HepG2 (cell line): Measurements from ENCODE around the gene P2RY6. TPM values are rescaled to one million over a fixed set of nuclear protein-coding genes. Genes with fewer than 3 reads are reported as not detected.

Experiments used
- CHD4 ChIP-seq: fragments of 200-600 bp; sonication (generic); IDR thresholded peaks from 2 replicates; pipeline ENCODE4 v1.7.0; 2017; ENCODE audit warnings: mild to moderate bottlenecking, low read length, borderline replicate concordance
- EZH2 ChIP-seq: conservative IDR thresholded peaks from 2 replicates; pipeline ENCODE4 v1.6.1; 2012; ENCODE audit warnings: mild to moderate bottlenecking, low read depth, low read length, moderate library complexity
- FOXO1 ChIP-seq: sonication (generic); formaldehyde crosslinking; IDR thresholded peaks from 2 replicates; pipeline ENCODE4 v1.4.0; 2020; ENCODE audit warnings: missing genetic modification reagents
- GTF2F1 ChIP-seq: fragments of 150-350 bp; IDR thresholded peaks from 2 replicates; pipeline ENCODE4 v1.6.1; 2014; ENCODE audit warnings: low read length
- HOXD1 ChIP-seq: sonication (generic); formaldehyde crosslinking; IDR thresholded peaks from 2 replicates; pipeline ENCODE4 v1.5.0; 2020; ENCODE audit warnings: missing genetic modification reagents
- IKZF1 ChIP-seq: fragments of 450-650 bp; IDR thresholded peaks from 2 replicates; pipeline ENCODE4 v1.7.1; 2016
- ISL2 ChIP-seq: sonication (generic); formaldehyde crosslinking; IDR thresholded peaks from 2 replicates; pipeline ENCODE4 v1.5.0; 2020; ENCODE audit warnings: missing genetic modification reagents
- KAT2B ChIP-seq: fragments of 150-350 bp; IDR thresholded peaks from 2 replicates; pipeline ENCODE4 v1.6.1; 2014; ENCODE audit warnings: low read depth, low read length, borderline replicate concordance
- KLF16 ChIP-seq, 2 experiments: sonication (generic) in 1 of 2; formaldehyde crosslinking in 1 of 2; IDR thresholded peaks; 2 replicates each; pipeline versions ENCODE4 v1.6.1 to v1.8.0; 2016 to 2023; ENCODE audit warnings: missing genetic modification reagents in 2 of 2, missing compliant biosample characterization in 1 of 2
- MTF2 ChIP-seq: sonication (generic); formaldehyde crosslinking; IDR thresholded peaks from 2 replicates; pipeline ENCODE4 v1.5.0; 2020; ENCODE audit warnings: missing genetic modification reagents, borderline replicate concordance
- SALL2 ChIP-seq: sonication (generic); formaldehyde crosslinking; IDR thresholded peaks from 2 replicates; pipeline ENCODE4 v1.8.1; 2023; ENCODE audit warnings: mild to moderate bottlenecking, missing genetic modification reagents, inconsistent platforms
- SOX13 ChIP-seq, 3 experiments: fragments of 450-650 bp in 1 of 3; sonication (generic) in 1 of 3; formaldehyde crosslinking in 1 of 3; IDR thresholded peaks in 2 of 3; conservative IDR thresholded peaks in 1 of 3; 2 replicates each; pipeline versions ENCODE4 v1.5.0 to v1.6.1; 2016 to 2020; ENCODE audit warnings: antibody characterized with exemption in 1 of 3, mild to moderate bottlenecking in 1 of 3, missing compliant biosample characterization in 1 of 3, missing genetic modification reagents in 1 of 3, moderate library complexity in 1 of 3
- TMF1 ChIP-seq: sonication (generic); formaldehyde crosslinking; IDR thresholded peaks from 2 replicates; pipeline ENCODE4 v1.8.1; 2022; ENCODE audit warnings: low read depth, missing genetic modification reagents
- TOPORS ChIP-seq: sonication (generic); formaldehyde crosslinking; IDR thresholded peaks from 2 replicates; pipeline ENCODE4 v1.8.0; 2023; ENCODE audit warnings: mild to moderate bottlenecking, missing genetic modification reagents
- ZFP82 ChIP-seq: sonication (generic); formaldehyde crosslinking; IDR thresholded peaks from 2 replicates; pipeline ENCODE4 v1.5.1; 2020; ENCODE audit warnings: mild to moderate bottlenecking, missing genetic modification reagents, borderline replicate concordance
- ZNF44 ChIP-seq: sonication (generic); formaldehyde crosslinking; IDR thresholded peaks from 2 replicates; pipeline ENCODE4 v1.5.1; 2020; ENCODE audit warnings: mild to moderate bottlenecking, missing genetic modification reagents
- ZNF569 ChIP-seq: sonication (generic); formaldehyde crosslinking; IDR thresholded peaks from 2 replicates; pipeline ENCODE4 v1.5.0; 2020; ENCODE audit warnings: mild to moderate bottlenecking, missing genetic modification reagents, moderate library complexity, borderline replicate concordance
- ZNF672 ChIP-seq: sonication (generic); formaldehyde crosslinking; IDR thresholded peaks from 2 replicates; pipeline ENCODE4 v1.8.1; 2022; ENCODE audit warnings: missing genetic modification reagents
- ZNF788 ChIP-seq: sonication (generic); formaldehyde crosslinking; IDR thresholded peaks from 2 replicates; pipeline ENCODE4 v1.5.0; 2020; ENCODE audit warnings: mild to moderate bottlenecking, missing genetic modification reagents, borderline replicate concordance
- polyA plus RNA-seq, 8 experiments: library from polyadenylated mRNA; depleted of rRNA in 3 of 8; stranded (reverse) in 7 of 8; unstranded in 1 of 8; fragments of >200 nt; fragmentation: Illumina TruSeq in 4 of 8; extraction: Trizol in 4 of 8; gene quantifications; 2 replicates each; pipeline versions ENCODE4 v1.2.1 to v1.2.3, GENCODE V29; 2011 to 2016; ENCODE audit warnings: low read depth in 4 of 8, missing spikeins in 1 of 8, mixed read lengths in 1 of 8; ENCODE audit not compliant: insufficient read depth in 1 of 8
- total RNA-seq, 5 experiments: library from RNA; depleted of rRNA; stranded (reverse); fragments of >200 nt; fragmentation: Illumina TruSeq; extraction: Trizol; gene quantifications; 2 replicates each; pipeline ENCODE4 v1.2.3, GENCODE V29; 2016; ENCODE audit warnings: low read depth in 1 of 5
- TF ChIP-seq, protein P1 (sequence below): sonication (generic); formaldehyde crosslinking; IDR thresholded peaks from 2 replicates; pipeline ENCODE4 v1.5.1; 2020; ENCODE audit warnings: missing genetic modification reagents, mild to moderate bottlenecking, borderline replicate concordance
- TF ChIP-seq, protein P2 (sequence below): sonication (generic); IDR thresholded peaks from 2 replicates; pipeline ENCODE4 v1.6.1; 2016; ENCODE audit warnings: low read depth, borderline replicate concordance
- TF ChIP-seq, protein P3 (sequence below): sonication (generic); formaldehyde crosslinking; IDR thresholded peaks from 2 replicates; pipeline ENCODE4 v1.8.0; 2022; ENCODE audit warnings: low read depth, missing genetic modification reagents

P2RY6 gene
- total and polyA plus RNA-seq, 2 of the 13 experiments (the other 11 are each of a cell fraction or from before 2014, with no cell fraction given) = 0.09 to 0.29 TPM

DNA sequence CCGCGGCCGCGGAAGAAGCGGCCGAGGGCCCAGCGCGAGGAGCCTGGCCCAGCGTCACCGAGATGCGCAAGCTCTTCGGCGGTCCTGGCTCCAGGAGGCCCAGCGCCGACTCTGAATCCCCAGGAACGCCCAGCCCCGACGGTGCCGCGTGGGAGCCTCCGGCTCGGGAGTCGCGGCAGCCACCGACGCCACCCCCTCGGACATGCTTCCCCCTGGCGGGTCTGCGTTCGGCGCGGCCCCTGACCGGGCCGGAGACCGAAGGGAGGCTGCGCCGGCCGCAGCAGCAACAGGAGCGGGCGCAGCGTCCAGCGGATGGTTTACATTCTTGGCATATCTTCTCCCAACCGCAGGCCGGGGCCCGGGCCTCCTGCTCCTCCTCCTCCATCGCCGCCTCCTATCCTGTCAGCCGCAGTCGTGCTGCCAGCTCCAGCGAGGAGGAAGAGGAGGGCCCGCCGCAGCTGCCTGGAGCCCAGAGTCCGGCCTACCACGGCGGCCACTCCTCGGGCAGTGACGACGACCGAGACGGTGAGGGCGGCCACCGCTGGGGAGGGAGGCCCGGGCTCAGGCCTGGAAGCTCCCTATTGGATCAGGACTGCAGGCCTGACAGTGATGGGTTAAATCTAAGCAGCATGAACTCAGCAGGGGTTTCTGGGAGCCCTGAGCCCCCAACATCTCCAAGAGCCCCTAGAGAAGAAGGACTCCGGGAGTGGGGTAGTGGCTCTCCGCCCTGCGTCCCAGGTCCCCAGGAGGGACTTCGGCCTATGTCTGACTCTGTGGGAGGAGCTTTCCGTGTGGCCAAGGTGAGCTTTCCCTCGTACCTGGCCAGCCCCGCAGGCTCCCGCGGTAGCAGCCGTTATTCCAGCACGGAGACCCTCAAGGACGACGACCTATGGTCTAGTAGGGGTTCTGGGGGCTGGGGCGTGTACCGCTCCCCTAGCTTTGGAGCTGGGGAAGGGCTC, 37.1 kb downstream of the P2RY6 start (continued):
- TF ChIP-seq, protein P1, sequence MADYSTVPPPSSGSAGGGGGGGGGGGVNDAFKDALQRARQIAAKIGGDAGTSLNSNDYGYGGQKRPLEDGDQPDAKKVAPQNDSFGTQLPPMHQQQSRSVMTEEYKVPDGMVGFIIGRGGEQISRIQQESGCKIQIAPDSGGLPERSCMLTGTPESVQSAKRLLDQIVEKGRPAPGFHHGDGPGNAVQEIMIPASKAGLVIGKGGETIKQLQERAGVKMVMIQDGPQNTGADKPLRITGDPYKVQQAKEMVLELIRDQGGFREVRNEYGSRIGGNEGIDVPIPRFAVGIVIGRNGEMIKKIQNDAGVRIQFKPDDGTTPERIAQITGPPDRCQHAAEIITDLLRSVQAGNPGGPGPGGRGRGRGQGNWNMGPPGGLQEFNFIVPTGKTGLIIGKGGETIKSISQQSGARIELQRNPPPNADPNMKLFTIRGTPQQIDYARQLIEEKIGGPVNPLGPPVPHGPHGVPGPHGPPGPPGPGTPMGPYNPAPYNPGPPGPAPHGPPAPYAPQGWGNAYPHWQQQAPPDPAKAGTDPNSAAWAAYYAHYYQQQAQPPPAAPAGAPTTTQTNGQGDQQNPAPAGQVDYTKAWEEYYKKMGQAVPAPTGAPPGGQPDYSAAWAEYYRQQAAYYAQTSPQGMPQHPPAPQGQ = no peak
- TF ChIP-seq MTF2 (CRISPR knock-in tag) (peak; percentile 86; the same call in 1 of the 2 replicates), ZNF44 (CRISPR knock-in tag) (no peak), FOXO1 (CRISPR knock-in tag) (peak; percentile 46; the same call in 1 of the 2 replicates), ZNF672 (no peak), TOPORS (CRISPR knock-in tag) (no peak), ZFP82 (CRISPR knock-in tag) (no peak), TMF1 (CRISPR knock-in tag) (no peak), ZNF569 (no peak), EZH2 (no peak), KAT2B (no peak), CHD4 (no peak), SOX13 (IDR thresholded peaks at IDR 0.05) (no peak), SOX13 (CRISPR knock-in tag; conservative IDR thresholded peaks at IDR 0.05 in 1 of 2, IDR thresholded peaks at IDR 0.05 in 1 of 2) (peak in 1 of 2 experiments; percentile 75; a peak in 1 of 4 replicates), KLF16 (CRISPR knock-in tag; IDR thresholded peaks at IDR 0.05) (peak in 1 of 2 experiments; percentile 83; a peak in 2 of 4 replicates), ISL2 (CRISPR knock-in tag) (peak; percentile 81), SALL2 (peak; percentile 57; the same call in 1 of the 2 replicates), IKZF1 (no peak), ZNF788 (CRISPR knock-in tag) (peak; percentile 35; the same call in 1 of the 2 replicates), GTF2F1 (no peak), HOXD1 (CRISPR knock-in tag) (peak; percentile 49; the same call in 1 of the 2 replicates)
- TF ChIP-seq, protein P2, sequence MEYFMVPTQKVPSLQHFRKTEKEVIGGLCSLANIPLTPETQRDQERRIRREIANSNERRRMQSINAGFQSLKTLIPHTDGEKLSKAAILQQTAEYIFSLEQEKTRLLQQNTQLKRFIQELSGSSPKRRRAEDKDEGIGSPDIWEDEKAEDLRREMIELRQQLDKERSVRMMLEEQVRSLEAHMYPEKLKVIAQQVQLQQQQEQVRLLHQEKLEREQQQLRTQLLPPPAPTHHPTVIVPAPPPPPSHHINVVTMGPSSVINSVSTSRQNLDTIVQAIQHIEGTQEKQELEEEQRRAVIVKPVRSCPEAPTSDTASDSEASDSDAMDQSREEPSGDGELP = peak; percentile 55; the same call in 1 of the 2 replicates
- TF ChIP-seq, protein P3, sequence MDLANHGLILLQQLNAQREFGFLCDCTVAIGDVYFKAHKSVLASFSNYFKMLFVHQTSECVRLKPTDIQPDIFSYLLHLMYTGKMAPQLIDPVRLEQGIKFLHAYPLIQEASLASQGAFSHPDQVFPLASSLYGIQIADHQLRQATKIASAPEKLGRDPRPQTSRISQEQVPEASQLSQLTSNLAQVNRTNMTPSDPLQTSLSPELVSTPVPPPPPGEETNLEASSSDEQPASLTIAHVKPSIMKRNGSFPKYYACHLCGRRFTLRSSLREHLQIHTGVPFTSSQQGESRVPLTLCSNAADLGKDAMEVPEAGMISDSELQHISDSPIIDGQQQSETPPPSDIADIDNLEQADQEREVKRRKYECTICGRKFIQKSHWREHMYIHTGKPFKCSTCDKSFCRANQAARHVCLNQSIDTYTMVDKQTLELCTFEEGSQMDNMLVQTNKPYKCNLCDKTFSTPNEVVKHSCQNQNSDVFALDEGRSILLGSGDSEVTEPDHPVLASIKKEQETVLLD = peak; percentile 63
